GM12878 (cell line): ENCODE measurements around the gene ZDHHC19. TPM values are rescaled to one million over a fixed set of nuclear protein-coding genes. Genes with fewer than 3 reads are reported as not detected.

Experiments
- ATAC-seq: fragments of 200-7000 bp; cut with Tn5 transposase; 3 replicates; pipeline ENCODE4 v1.9.1; 2020; ENCODE audit warnings: mild to moderate bottlenecking, moderate library complexity
- BruUV-seq: library from RNA; stranded (reverse); fragments of 400-500 nt; replicated peaks from 2 replicates; lab custom pipeline; 2021; lab: Mats Ljungman, UMichigan
- CTCF ChIA-PET: fragments of 300-600 bp; sonication (Branson Sonifier 250); formaldehyde crosslinking; extraction: SDS; loops from one replicate; lab custom pipeline; 2021; ENCODE audit warnings: inconsistent platforms; lab: Yijun Ruan, JAX
- POLR2A ChIA-PET: fragments of 350-600 bp; formaldehyde crosslinking; extraction: SDS; loops from one replicate; lab custom pipeline; 2021; ENCODE audit warnings: inconsistent platforms; lab: Charles Lee
- RAD21 ChIA-PET: fragments of 300-600 bp; sonication (Branson Sonifier 250); formaldehyde crosslinking; loops from one replicate; lab custom pipeline; 2023; ENCODE audit warnings: antibody characterized with exemption; ENCODE audit not compliant: unreplicated experiment; lab: Charles Lee
- SMC1A ChIA-PET: fragments of 300-600 bp; sonication (Branson Sonifier 250); formaldehyde crosslinking; loops from one replicate; lab custom pipeline; 2023; ENCODE audit not compliant: unreplicated experiment, uncharacterized antibody; lab: Charles Lee
- DNase-seq: peaks from one replicate; pipeline ENCODE4 v3.0.0-alpha.2; 2011; ENCODE audit warnings: low read depth, low spot score
- FAIRE-seq: peaks from 3 replicates; lab custom pipeline; 2011; peaks lifted over from hg19 to GRCh38; lab: Jason Lieb, UNC
- H2AFZ ChIP-seq: 2 replicates; pipeline ENCODE4 v1.6.0; 2011; ENCODE audit warnings: low read depth, low read length, control low read depth; ENCODE audit not compliant: control insufficient read depth
- H3K27ac ChIP-seq: 2 replicates; pipeline ENCODE4 v1.5.1; 2011; ENCODE audit warnings: control low read depth; ENCODE audit not compliant: control insufficient read depth, insufficient read depth
- H3K27me3 ChIP-seq, 2 experiments: replicated peaks in 1 of 2; 2 replicates each; pipeline versions ENCODE4 v1.6.0 to v1.6.1; 2011; ENCODE audit warnings: low read length in 1 of 2; ENCODE audit not compliant: control insufficient read depth in 2 of 2, insufficient read depth in 2 of 2
- H3K36me3 ChIP-seq, 2 experiments: 2 replicates each; pipeline ENCODE4 v1.5.1; 2011; ENCODE audit warnings: low read length in 1 of 2; ENCODE audit not compliant: control insufficient read depth in 2 of 2, insufficient read depth in 2 of 2
- H3K4me1 ChIP-seq: 2 replicates; pipeline ENCODE4 v1.6.1; 2011; ENCODE audit warnings: mild to moderate bottlenecking, low read length, moderate library complexity, mixed read lengths; ENCODE audit not compliant: control insufficient read depth, insufficient read depth
- H3K4me2 ChIP-seq: 2 replicates; pipeline ENCODE4 v1.6.0; 2011; ENCODE audit warnings: control low read depth; ENCODE audit not compliant: control insufficient read depth, insufficient read depth
- H3K4me3 ChIP-seq: fragments of 200-600 bp; sonication (generic); 2 replicates; pipeline ENCODE4 v1.5.1; 2016
- H3K79me2 ChIP-seq: 2 replicates; pipeline ENCODE4 v1.6.0; 2011; ENCODE audit warnings: low read length; ENCODE audit not compliant: control insufficient read depth, insufficient read depth
- H3K9ac ChIP-seq: 2 replicates; pipeline ENCODE4 v1.8.0; 2011; ENCODE audit warnings: low read length, control low read depth, mixed read lengths; ENCODE audit not compliant: control insufficient read depth, insufficient read depth
- H3K9me3 ChIP-seq: replicated peaks from 3 replicates; pipeline ENCODE4 v1.5.1; 2011; ENCODE audit warnings: mild to moderate bottlenecking, low read length; ENCODE audit not compliant: control insufficient read depth, insufficient read depth
- H4K20me1 ChIP-seq: 2 replicates; pipeline ENCODE4 v1.6.0; 2011; ENCODE audit not compliant: control insufficient read depth, insufficient read depth
- CEBPB ChIP-seq, 2 experiments: fragments of 150-350 bp in 1 of 2; IDR thresholded peaks; 2 replicates each; pipeline ENCODE4 v1.6.1; 2012 to 2014; ENCODE audit warnings: low read depth in 2 of 2, low read length in 2 of 2, borderline replicate concordance in 1 of 2, inconsistent platforms in 1 of 2
- CEBPZ ChIP-seq: fragments of 150-350 bp; IDR thresholded peaks from 2 replicates; pipeline ENCODE4 v1.6.1; 2016; ENCODE audit warnings: low read depth, low read length
- ETV6 ChIP-seq, 2 experiments: fragments of 450-650 bp in 1 of 2; IDR thresholded peaks in 1 of 2; conservative IDR thresholded peaks in 1 of 2; 2 replicates each; pipeline ENCODE4 v1.6.1; 2014; ENCODE audit warnings: antibody characterized with exemption in 1 of 2, borderline replicate concordance in 1 of 2, low read depth in 1 of 2, mild to moderate bottlenecking in 1 of 2, moderate library complexity in 1 of 2
- HCFC1 ChIP-seq: fragments of 150-350 bp; IDR thresholded peaks from 2 replicates; pipeline ENCODE4 v1.6.1; 2014; ENCODE audit warnings: low read length
- MYB ChIP-seq: fragments of 150-350 bp; IDR thresholded peaks from 2 replicates; pipeline ENCODE4 v1.6.1; 2014; ENCODE audit warnings: mild to moderate bottlenecking, low read depth, low read length, borderline replicate concordance
- NFXL1 ChIP-seq: fragments of 450-650 bp; IDR thresholded peaks from 2 replicates; pipeline ENCODE4 v1.6.1; 2017; ENCODE audit warnings: antibody characterized with exemption, mild to moderate bottlenecking, borderline replicate concordance
- NKRF ChIP-seq: fragments of 450-650 bp; conservative IDR thresholded peaks from 2 replicates; pipeline ENCODE4 v1.6.1; 2017; ENCODE audit warnings: mild to moderate bottlenecking, moderate library complexity
- RCOR1 ChIP-seq: conservative IDR thresholded peaks from 2 replicates; pipeline ENCODE4 v1.6.1; 2012; ENCODE audit warnings: low read depth, low read length, improper control_type of control experiment
- RUNX3 ChIP-seq: IDR thresholded peaks from 2 replicates; pipeline ENCODE4 v1.6.1; 2012; ENCODE audit warnings: low read length, inconsistent platforms
- SKIL ChIP-seq: fragments of 450-650 bp; IDR thresholded peaks from 2 replicates; pipeline ENCODE4 v1.6.1; 2017; ENCODE audit warnings: mild to moderate bottlenecking, low read depth, inconsistent platforms; ENCODE audit not compliant: poor library complexity, severe bottlenecking
- YY1 ChIP-seq: IDR thresholded peaks from 2 replicates; pipeline ENCODE4 v1.6.1; 2011; ENCODE audit warnings: low read depth, mild to moderate bottlenecking, low read length
- WGBS: methylation state at CpG from one replicate; pipeline ENCODE4 v1.1.6; 2016; ENCODE audit warnings: low lambda C conversion rate; ENCODE audit not compliant: insufficient replicate concordance, insufficient coverage; ENCODE audit errors: missing lambda C conversion rate; 5-methylcytosine and 5-hydroxymethylcytosine counted together
- in situ Hi-C: fragments of 300-500 bp; cut with MboI; formaldehyde crosslinking; loops from 9 replicates; pipeline ENCODE4 v1.14.3; 2018; ENCODE audit warnings: mixed read lengths
- intact Hi-C: fragments of 100-400 bp; cut with micrococcal nuclease; formaldehyde crosslinking; loops from one replicate; pipeline ENCODE4 v1.14.2; 2022; ENCODE audit not compliant: unreplicated experiment
- polyA plus RNA-seq, 11 experiments: library from polyadenylated mRNA; depleted of rRNA in 4 of 11; unstranded in 6 of 11; stranded (reverse) in 5 of 11; fragments of >200 nt; fragmentation: Nextera tagmentation in 4 of 11; fragmentation: Illumina TruSeq in 1 of 11; extraction: Ambion mirVana in 4 of 11; extraction: Trizol in 1 of 11; gene quantifications; 1 replicate in 1 of 11; 2 replicates in 10 of 11; pipeline versions ENCODE4 v1.2.1 to v1.2.3, GENCODE V29; 2011 to 2016; ENCODE audit warnings: inconsistent platforms in 2 of 11, missing spikeins in 2 of 11, low read depth in 1 of 11
- total RNA-seq, 4 experiments: library from RNA; depleted of rRNA in 3 of 4; stranded (reverse); fragments of >200 nt in 3 of 4; fragmentation: Illumina TruSeq in 1 of 4; extraction: Trizol in 1 of 4; gene quantifications; 2 replicates each; pipeline versions ENCODE4 v1.2.1 to v1.2.3, GENCODE V29; 2013 to 2021

ZDHHC19 gene
- total and polyA plus RNA-seq, 10 of the 15 experiments (the other 5 are each of a cell fraction or from before 2014, with no cell fraction given): 0.26 TPM; not detected in 9

- peak; percentile 67 for TF ChIP-seq RUNX3
- no peak for TF ChIP-seq MYB
- peak in 1 of 2 experiments; percentile 27; a peak in 1 of 4 replicates for TF ChIP-seq ETV6 (conservative IDR thresholded peaks at IDR 0.05 in 1 of 2, IDR thresholded peaks at IDR 0.05 in 1 of 2; ENCODE audit: borderline replicate concordance in 1 of 2, low read depth in 1 of 2)
- TF ChIP-seq, all 136 proteins: peak for 13
Observed at GRCh38 chr3:196232154-196232881, 21.1 kb upstream of the ZDHHC19 start (continued).

- CTCF ChIA-PET: interaction anchor here (0.7 kb wide), 1 partner anchor 284 kb away, joined by 3 read pairs; no protein-coding TSS in a partner anchor
- ATAC-seq (0 out of 3 replicates have a peak, but pooled peaks have one; percentile 12), FAIRE-seq (no peak), DNase-seq (no peak)
- Histone ChIP-seq H3K36me3 (no peaks in the 10 kb centered on the region), H3K9me3 (no peaks in the 10 kb centered on the region), H3K4me1 (peaks cover 10% of the 10 kb centered on the region), H3K27me3 (no peaks in the 10 kb centered on the region), H3K9ac (no peak overlapping the region), H3K4me2 (no peak overlapping the region), H3K4me3 (no peak overlapping the region), H3K79me2 (no peaks in the 10 kb centered on the region), H2AFZ (no peak overlapping the region), H3K27ac (no peak overlapping the region), H4K20me1 (no peaks in the 10 kb centered on the region)
- whole genome bisulfite sequencing: 36% methylated on average over 24 of the region's 24 CpGs
- SMC1A ChIA-PET: no interaction called here
- in situ Hi-C loops (no loop called here), intact Hi-C loops (no loop called here)
- RAD21 ChIA-PET: interaction anchor here (1.0 to 1.2 kb wide), 2 partner anchors 24 to 26 kb away, joined by 3 read pairs; no protein-coding TSS in a partner anchor
- POLR2A ChIA-PET: interaction anchor here (0.5 kb wide), 1 partner anchor 220 kb away, joined by 3 read pairs; no protein-coding TSS in a partner anchor
- BruUV-seq: no TSS peak
- no peak for TF ChIP-seq NKRF
- no peak for TF ChIP-seq CEBPB (IDR thresholded peaks at IDR 0.05; ENCODE audit: borderline replicate concordance in 1 of 2, low read depth in 2 of 2, low read length in 2 of 2)
- no peak for TF ChIP-seq YY1
- no peak for TF ChIP-seq SKIL
- no peak for TF ChIP-seq HCFC1
- no peak for TF ChIP-seq NFXL1
- TF ChIP-seq CEBPZ: no peak
- TF ChIP-seq RCOR1: no peak
Observed at GRCh38 chr3:196227629-196228493, 16.7 kb upstream of the ZDHHC19 start.
